ENCODE measurements around the gene RNF220. TPM values are rescaled to one million over a fixed set of nuclear protein-coding genes. Genes with fewer than 3 reads are reported as not detected.
A peak's percentile ranks its signal among the peaks of the same experiment; 100 is the strongest.

The RNF220 gene
- total and polyA plus RNA-seq, 2 of the 13 experiments (the other 11 are each of a cell fraction or from before 2014, with no cell fraction given) = 48.2 to 72.1 TPM

- TF ChIP-seq U2AF2 (IDR thresholded peaks at IDR 0.05; ENCODE audit: low read depth, low read length) (no peak), ZNF580 (CRISPR knock-in tag; IDR thresholded peaks at IDR 0.05; ENCODE audit: borderline replicate concordance, low read depth) (peak; percentile 66; the same call in 1 of the 2 replicates), NCOA5 (CRISPR knock-in tag; IDR thresholded peaks at IDR 0.05) (no peak), ZBTB34 (CRISPR knock-in tag; IDR thresholded peaks at IDR 0.05) (peak; percentile 85; the same call in 1 of the 2 replicates), TCF12 (IDR thresholded peaks at IDR 0.05) (no peak), TCF12 (CRISPR knock-in tag; IDR thresholded peaks at IDR 0.05) (no peak), ZFYVE20 (CRISPR knock-in tag; IDR thresholded peaks at IDR 0.05; ENCODE audit: borderline replicate concordance, low read depth) (no peak), KAT2B (IDR thresholded peaks at IDR 0.05; ENCODE audit: borderline replicate concordance, low read depth, low read length) (no peak), POGZ (CRISPR knock-in tag; IDR thresholded peaks at IDR 0.05) (peak; percentile 76), ATF5 (CRISPR knock-in tag; IDR thresholded peaks at IDR 0.05; ENCODE audit: low read depth) (no peak), MAFF (IDR thresholded peaks at IDR 0.05; ENCODE audit: low read depth, low read length) (no peak), HNF1B (CRISPR knock-in tag; IDR thresholded peaks at IDR 0.05) (peak; percentile 77), CTCF (CRISPR knock-in tag; IDR thresholded peaks at IDR 0.05) (no peak; the same call in 1 of the 2 replicates), KDM1A (CRISPR knock-in tag; IDR thresholded peaks at IDR 0.05) (0 out of 2 replicates have a peak, but pooled peaks have one; percentile 71), AHDC1 (CRISPR knock-in tag; IDR thresholded peaks at IDR 0.05; ENCODE audit: borderline replicate concordance) (peak; percentile 98)
Measured at GRCh38 chr1:44681905-44682882, 277.1 kb downstream of the RNF220 start (continued).
